HL-60 (cell line): Measurements from ENCODE around the gene BRIX1.

Experiments
- GABPA ChIP-seq: IDR thresholded peaks from 2 replicates; pipeline ENCODE4 v1.6.1; 2012; ENCODE audit warnings: low read depth
- POLR2AphosphoS5 ChIP-seq: IDR thresholded peaks from 2 replicates; pipeline ENCODE4 v1.6.1; 2012; ENCODE audit warnings: low read depth
- TF ChIP-seq, protein P1 (sequence below): IDR thresholded peaks from one replicate; pipeline ENCODE4 v1.5.1; 2011; ENCODE audit warnings: low read length, control low read depth, inconsistent platforms; ENCODE audit not compliant: insufficient read depth

DNA sequence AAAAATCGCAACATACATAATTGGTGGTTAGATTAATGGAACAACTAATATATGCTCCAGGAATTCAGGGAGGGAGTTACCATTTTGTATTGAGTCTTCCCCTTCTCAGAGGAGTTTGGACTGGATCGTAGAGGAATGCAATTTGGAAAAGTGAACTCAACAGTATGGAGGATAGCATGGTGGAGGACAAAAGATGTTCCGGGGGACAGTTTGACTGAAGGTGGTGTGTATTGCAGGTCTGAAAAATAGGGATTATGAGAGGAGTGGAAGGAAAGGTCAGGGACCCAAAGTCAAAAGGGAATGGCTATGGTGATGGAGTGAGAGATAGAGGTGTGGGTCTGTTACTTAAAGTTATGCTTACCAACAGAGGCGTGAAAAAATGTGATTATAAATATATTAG, 15.4 kb downstream of the BRIX1 start:
- TF ChIP-seq, protein P1, sequence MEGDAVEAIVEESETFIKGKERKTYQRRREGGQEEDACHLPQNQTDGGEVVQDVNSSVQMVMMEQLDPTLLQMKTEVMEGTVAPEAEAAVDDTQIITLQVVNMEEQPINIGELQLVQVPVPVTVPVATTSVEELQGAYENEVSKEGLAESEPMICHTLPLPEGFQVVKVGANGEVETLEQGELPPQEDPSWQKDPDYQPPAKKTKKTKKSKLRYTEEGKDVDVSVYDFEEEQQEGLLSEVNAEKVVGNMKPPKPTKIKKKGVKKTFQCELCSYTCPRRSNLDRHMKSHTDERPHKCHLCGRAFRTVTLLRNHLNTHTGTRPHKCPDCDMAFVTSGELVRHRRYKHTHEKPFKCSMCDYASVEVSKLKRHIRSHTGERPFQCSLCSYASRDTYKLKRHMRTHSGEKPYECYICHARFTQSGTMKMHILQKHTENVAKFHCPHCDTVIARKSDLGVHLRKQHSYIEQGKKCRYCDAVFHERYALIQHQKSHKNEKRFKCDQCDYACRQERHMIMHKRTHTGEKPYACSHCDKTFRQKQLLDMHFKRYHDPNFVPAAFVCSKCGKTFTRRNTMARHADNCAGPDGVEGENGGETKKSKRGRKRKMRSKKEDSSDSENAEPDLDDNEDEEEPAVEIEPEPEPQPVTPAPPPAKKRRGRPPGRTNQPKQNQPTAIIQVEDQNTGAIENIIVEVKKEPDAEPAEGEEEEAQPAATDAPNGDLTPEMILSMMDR, result no peak
- TF ChIP-seq POLR2AphosphoS5 (no peak), GABPA (no peak)
